ENCODE data around the gene FHIT. TPM values are rescaled to one million over a fixed set of nuclear protein-coding genes. Genes with fewer than 3 reads are reported as not detected.

FHIT gene
- total RNA-seq, 1 experiment from 2014 or later, result 9.8 TPM

- ChIA-PET CTCF (no interaction called here), POLR2A (ENCODE audit: unreplicated experiment) (no interaction called here)
- H4K20me1 ChIP-seq (ENCODE audit: insufficient read depth), result no peaks in the 10 kb centered on the region
- DNase-seq, result no peak
- no peak overlapping the region for H3K4me3 ChIP-seq
- TF ChIP-seq CTCF (conservative IDR thresholded peaks at IDR 0.05) (no peak), EZH2 (IDR thresholded peaks at IDR 0.05; ENCODE audit: low read depth) (no peak)
- no peaks in the 10 kb centered on the region for H3K27me3 ChIP-seq (ENCODE audit: insufficient read depth, low read depth)
- no peaks in the 10 kb centered on the region for H3K36me3 ChIP-seq (ENCODE audit: low read depth)
- no TSS peak for BruUV-seq (replicated peaks)
- intact Hi-C loops (cut with micrococcal nuclease; ENCODE audit: unreplicated experiment), result no loop called here
- H2AFZ ChIP-seq, result no peak overlapping the region
- H3K79me2 ChIP-seq (ENCODE audit: low read depth), result no peaks in the 10 kb centered on the region
- no peaks in the 10 kb centered on the region for H3F3A ChIP-seq (ENCODE audit: insufficient read depth, low read depth)
- no peaks in the 10 kb centered on the region for H3K9me2 ChIP-seq (ENCODE audit: insufficient read depth)
- no peak overlapping the region for H3K27ac ChIP-seq
- no peak overlapping the region for H3K4me2 ChIP-seq
- no peaks in the 10 kb centered on the region for H3K9me3 ChIP-seq (ENCODE audit: insufficient read depth, low read depth)
- no peaks in the 10 kb centered on the region for H3K4me1 ChIP-seq (replicated peaks; ENCODE audit: insufficient read depth)
These were observed 384.1 kb downstream of the FHIT start for GRCh38 chr3:60867200-60867599.

GRCh38 chr3:60856257-60857046, 394.8 kb downstream of the FHIT start:
- TF ChIP-seq EZH2 (IDR thresholded peaks at IDR 0.05; ENCODE audit: low read depth) (no peak), CTCF (conservative IDR thresholded peaks at IDR 0.05) (no peak)
- H3K79me2 ChIP-seq (ENCODE audit: low read depth), result no peaks in the 10 kb centered on the region
- no peak overlapping the region for H3K4me3 ChIP-seq
- no peak overlapping the region for H2AFZ ChIP-seq
- CTCF ChIA-PET, result no interaction called here
- no peak overlapping the region for H3K4me2 ChIP-seq
- POLR2A ChIA-PET (ENCODE audit: unreplicated experiment), result no interaction called here
- no peaks in the 10 kb centered on the region for H3K4me1 ChIP-seq (replicated peaks; ENCODE audit: insufficient read depth)
- no peak for DNase-seq
- H3K9me3 ChIP-seq (ENCODE audit: insufficient read depth, low read depth), result no peaks in the 10 kb centered on the region
- H3K36me3 ChIP-seq (ENCODE audit: low read depth), result no peaks in the 10 kb centered on the region
- BruUV-seq (replicated peaks), result no TSS peak
- H3F3A ChIP-seq (ENCODE audit: insufficient read depth, low read depth), result no peaks in the 10 kb centered on the region
- H3K9me2 ChIP-seq (ENCODE audit: insufficient read depth), result no peaks in the 10 kb centered on the region
- H4K20me1 ChIP-seq (ENCODE audit: insufficient read depth), result no peaks in the 10 kb centered on the region
- intact Hi-C loops (cut with micrococcal nuclease; ENCODE audit: unreplicated experiment), result no loop called here
- H3K27ac ChIP-seq, result no peak overlapping the region
- no peaks in the 10 kb centered on the region for H3K27me3 ChIP-seq (ENCODE audit: insufficient read depth, low read depth)

- no peak for TF ChIP-seq CTCF (conservative IDR thresholded peaks at IDR 0.05)
- TF ChIP-seq EZH2 (IDR thresholded peaks at IDR 0.05; ENCODE audit: low read depth), result no peak
- no peaks in the 10 kb centered on the region for H3K9me3 ChIP-seq (ENCODE audit: insufficient read depth, low read depth)
- H3K79me2 ChIP-seq (ENCODE audit: low read depth), result no peaks in the 10 kb centered on the region
- H2AFZ ChIP-seq, result no peak overlapping the region
- no peaks in the 10 kb centered on the region for H3K9me2 ChIP-seq (ENCODE audit: insufficient read depth)
- no peaks in the 10 kb centered on the region for H3F3A ChIP-seq (ENCODE audit: insufficient read depth, low read depth)
- H3K4me3 ChIP-seq, result no peak overlapping the region
- H3K36me3 ChIP-seq (ENCODE audit: low read depth), result no peaks in the 10 kb centered on the region
- no peak for DNase-seq
- intact Hi-C loops (cut with micrococcal nuclease; ENCODE audit: unreplicated experiment), result no loop called here
- H3K4me1 ChIP-seq (replicated peaks; ENCODE audit: insufficient read depth), result no peaks in the 10 kb centered on the region
- H3K27ac ChIP-seq, result no peak overlapping the region
- no peaks in the 10 kb centered on the region for H4K20me1 ChIP-seq (ENCODE audit: insufficient read depth)
- BruUV-seq (replicated peaks), result no TSS peak
- no peak overlapping the region for H3K4me2 ChIP-seq
- H3K27me3 ChIP-seq (ENCODE audit: insufficient read depth, low read depth), result no peaks in the 10 kb centered on the region
- POLR2A ChIA-PET (ENCODE audit: unreplicated experiment), result no interaction called here
- CTCF ChIA-PET, result no interaction called here
These were observed 396.0 kb downstream of the FHIT start for GRCh38 chr3:60855250-60855649.

Measured in PC-9 (cell line).